ENCODE results near the gene RGS12. TPM values are rescaled to one million over a fixed set of nuclear protein-coding genes. Genes with fewer than 3 reads are reported as not detected.

Gene RGS12
- total and polyA plus RNA-seq, 2 donors (not counting 1 experiment from before 2014, with no cell fraction given): 3.5 to 13.9 TPM

- H3K4me1 Mint-ChIP-seq: peaks cover 31% of the 10 kb centered on the region
Measured at GRCh38 chr4:3307486-3307885, 14.7 kb downstream of the RGS12 start.

More at GRCh38 chr4:3307486-3307885, 14.7 kb downstream of the RGS12 start:
- Histone ChIP-seq H3K27ac (ENCODE audit: low read length in 2 of 2) (no peak overlapping the region), H3K36me3 (replicated peaks in 1 of 2; ENCODE audit: control extremely low read depth in 1 of 2, control insufficient read depth in 1 of 2, extremely low read depth in 1 of 2, insufficient read depth in 2 of 2, low read length in 1 of 2) (no peaks in the 10 kb centered on the region), H3K79me2 (ENCODE audit: control insufficient read depth, insufficient read depth, low read length) (peaks cover 10% of the 10 kb centered on the region), H2AFZ (ENCODE audit: insufficient read depth, low read depth, low read length, poor library complexity, severe bottlenecking) (no peak overlapping the region), H3K4me2 (replicated peaks; ENCODE audit: low read depth, low read length, poor library complexity, severe bottlenecking) (no peak overlapping the region), H3K9me3 (ENCODE audit: control extremely low read depth in 1 of 3, control insufficient read depth in 2 of 3, insufficient read depth in 1 of 3, low read length in 2 of 3) (peaks cover 0 to 4% (median 0%) of the 10 kb centered on the region in 3 donors), H3K27me3 (replicated peaks in 1 of 4; ENCODE audit: control extremely low read depth in 1 of 4, control insufficient read depth in 3 of 4, insufficient read depth in 4 of 4, low read length in 3 of 4) (no peaks in the 10 kb centered on the region), H4K20me1 (ENCODE audit: control insufficient read depth, insufficient read depth, low read length, poor library complexity, severe bottlenecking) (no peaks in the 10 kb centered on the region), H3K4me3 (ENCODE audit: control extremely low read depth in 1 of 5, extremely low read depth in 1 of 5, insufficient read depth in 1 of 5, low read depth in 2 of 5, low read length in 4 of 5) (no peak overlapping the region), H3K9ac (ENCODE audit: low read length) (no peak overlapping the region), H3K4me1 (ENCODE audit: control insufficient read depth in 2 of 2, insufficient read depth in 2 of 2, low read length in 2 of 2) (peaks cover 15 to 27% of the 10 kb centered on the region in 2 donors)
- WGBS (ENCODE audit: insufficient coverage): 93% methylated on average over 12 of the region's 12 CpGs
- CTCF ChIA-PET: no interaction called here
- TF ChIP-seq EZH2 (IDR thresholded peaks at IDR 0.05; ENCODE audit: borderline replicate concordance, insufficient read depth, low read depth, low read length, poor library complexity, severe bottlenecking): no peak
- no peak for TF ChIP-seq CTCF (IDR thresholded peaks at IDR 0.05)
- intact Hi-C loops (cut with micrococcal nuclease): no loop called here
- H3K27me3 Mint-ChIP-seq: no peaks in the 10 kb centered on the region
- POLR2A ChIA-PET: no interaction called here
- H3K9me3 Mint-ChIP-seq (ENCODE audit: insufficient read depth): no peaks in the 10 kb centered on the region
- ATAC-seq (ENCODE audit: low read depth): no peak
- H3K27ac Mint-ChIP-seq: no peak overlapping the region
- no peak for DNase-seq
- no peak overlapping the region for H3K4me3 Mint-ChIP-seq

Data from B cell (primary cell).